Measurements from ENCODE around the gene RAB7B.

Gene RAB7B

GRCh38 chr1:205973377-205974232 lies 29.6 kb downstream of the RAB7B start:
- no peak for DNase-seq (ENCODE audit: low read depth in 2 of 2)

- no peak for DNase-seq (ENCODE audit: low read depth in 2 of 2)
These were observed 30.6 kb downstream of the RAB7B start for GRCh38 chr1:205972491-205973168.

- DNase-seq (ENCODE audit: low read depth in 2 of 2): no peak
These were observed 31.1 kb downstream of the RAB7B start for GRCh38 chr1:205972081-205972480.

- no peak for DNase-seq (ENCODE audit: low read depth in 2 of 2)
These were observed 32.1 kb downstream of the RAB7B start for GRCh38 chr1:205971082-205971481.

GRCh38 chr1:205970486-205970885 lies 32.7 kb downstream of the RAB7B start:
- no peak for DNase-seq (ENCODE audit: low read depth in 2 of 2)

- DNase-seq (ENCODE audit: low read depth in 2 of 2): no peak
These were observed 34.0 kb downstream of the RAB7B start for GRCh38 chr1:205969229-205969628.

GRCh38 chr1:205967554-205968335 lies 35.5 kb downstream of the RAB7B start:
- no peak for DNase-seq (ENCODE audit: low read depth in 2 of 2)

- DNase-seq (ENCODE audit: low read depth in 2 of 2): no peak
These were observed 37.9 kb downstream of the RAB7B start for GRCh38 chr1:205965036-205965884.

GRCh38 chr1:205963352-205964155 lies 39.6 kb downstream of the RAB7B start:
- DNase-seq (ENCODE audit: low read depth in 2 of 2): no peak

GRCh38 chr1:205962821-205963221 lies 40.4 kb downstream of the RAB7B start:
- no peak for DNase-seq (ENCODE audit: low read depth in 2 of 2)

GRCh38 chr1:205961991-205962820 lies 41.0 kb downstream of the RAB7B start:
- no peak for DNase-seq (ENCODE audit: low read depth in 2 of 2)

- no peak for DNase-seq (ENCODE audit: low read depth in 2 of 2)
These were observed 41.8 kb downstream of the RAB7B start for GRCh38 chr1:205961405-205961804.

GRCh38 chr1:205959789-205960188 lies 43.4 kb downstream of the RAB7B start:
- DNase-seq (ENCODE audit: low read depth in 2 of 2): no peak

GRCh38 chr1:205955499-205955898 lies 47.7 kb downstream of the RAB7B start:
- DNase-seq (ENCODE audit: low read depth in 2 of 2): no peak

- no peak for DNase-seq (ENCODE audit: low read depth in 2 of 2)
These were observed 48.3 kb downstream of the RAB7B start for GRCh38 chr1:205954819-205955404.

- DNase-seq (ENCODE audit: low read depth in 2 of 2): no peak
These were observed 51.4 kb downstream of the RAB7B start for GRCh38 chr1:205951746-205952145.

- DNase-seq (ENCODE audit: low read depth in 2 of 2): no peak
These were observed 52.2 kb downstream of the RAB7B start for GRCh38 chr1:205950826-205951549.

- DNase-seq (ENCODE audit: low read depth in 2 of 2): no peak
These were observed 52.9 kb downstream of the RAB7B start for GRCh38 chr1:205950280-205950679.

- DNase-seq (ENCODE audit: low read depth in 2 of 2): no peak
These were observed 53.4 kb downstream of the RAB7B start for GRCh38 chr1:205949753-205950152.
